DND-41 (cell line): ENCODE results near the gene THG1L.

Experiments used
- ATAC-seq: fragments of 200-7000 bp; cut with Tn5 transposase; 3 replicates; pipeline ENCODE4 v1.9.1; 2021; ENCODE audit warnings: low read depth; ENCODE audit not compliant: insufficient read depth
- DNase-seq: peaks from one replicate; pipeline ENCODE4 v3.0.0-alpha.2; 2020
- H2AFZ ChIP-seq: 2 replicates; pipeline ENCODE4 v1.6.0; 2012; ENCODE audit warnings: low read depth, low read length
- H3K27ac ChIP-seq: 2 replicates; pipeline ENCODE4 v1.5.1; 2012; ENCODE audit warnings: low read length, inconsistent platforms
- H3K27me3 ChIP-seq: fragments of 200-600 bp; sonication (generic); 2 replicates; pipeline ENCODE4 v1.6.0; 2012; ENCODE audit warnings: low read length, mild to moderate bottlenecking, inconsistent platforms; ENCODE audit not compliant: insufficient read depth, poor library complexity
- H3K36me3 ChIP-seq: 2 replicates; pipeline ENCODE4 v1.5.1; 2012; ENCODE audit warnings: low read length, inconsistent platforms; ENCODE audit not compliant: insufficient read depth
- H3K4me1 ChIP-seq: 2 replicates; pipeline ENCODE4 v1.5.1; 2012; ENCODE audit warnings: mild to moderate bottlenecking, low read length; ENCODE audit not compliant: insufficient read depth
- H3K4me2 ChIP-seq: 2 replicates; pipeline ENCODE4 v1.6.0; 2012; ENCODE audit warnings: mild to moderate bottlenecking, moderate library complexity, low read length, inconsistent platforms; ENCODE audit not compliant: insufficient read depth
- H3K4me3 ChIP-seq, 2 experiments: fragments of 200-600 bp in 1 of 2; shearing (Covaris generic) in 1 of 2; 2 replicates each; pipeline ENCODE4 v1.5.1; 2012 to 2016; ENCODE audit warnings: inconsistent platforms in 2 of 2, low read length in 2 of 2, mild to moderate bottlenecking in 2 of 2, low read depth in 1 of 2, moderate library complexity in 1 of 2
- H3K79me2 ChIP-seq: 2 replicates; pipeline ENCODE4 v1.6.0; 2012; ENCODE audit warnings: low read length, inconsistent platforms; ENCODE audit not compliant: insufficient read depth
- H3K9ac ChIP-seq: 2 replicates; pipeline ENCODE4 v1.6.0; 2012; ENCODE audit warnings: low read depth, mild to moderate bottlenecking, inconsistent platforms, low read length, moderate library complexity
- H3K9me3 ChIP-seq: 2 replicates; pipeline ENCODE4 v1.5.1; 2012; ENCODE audit warnings: low read length, moderate library complexity, mild to moderate bottlenecking, inconsistent platforms; ENCODE audit not compliant: insufficient read depth, severe bottlenecking
- H4K20me1 ChIP-seq: 2 replicates; pipeline ENCODE4 v1.6.0; 2012; ENCODE audit warnings: low read length; ENCODE audit not compliant: insufficient read depth
- EZH2 ChIP-seq: IDR thresholded peaks from 3 replicates; pipeline ENCODE4 v1.6.1; 2012; ENCODE audit warnings: borderline replicate concordance, low read depth, mild to moderate bottlenecking, moderate library complexity, low read length, inconsistent platforms; ENCODE audit not compliant: severe bottlenecking
- TF ChIP-seq, protein P1 (sequence below): IDR thresholded peaks from 2 replicates; pipeline ENCODE4 v1.5.1; 2012; ENCODE audit warnings: borderline replicate concordance, low read length, moderate library complexity, mild to moderate bottlenecking; ENCODE audit not compliant: poor library complexity, severe bottlenecking; ENCODE audit errors: extremely low read depth

The THG1L gene

DNA sequence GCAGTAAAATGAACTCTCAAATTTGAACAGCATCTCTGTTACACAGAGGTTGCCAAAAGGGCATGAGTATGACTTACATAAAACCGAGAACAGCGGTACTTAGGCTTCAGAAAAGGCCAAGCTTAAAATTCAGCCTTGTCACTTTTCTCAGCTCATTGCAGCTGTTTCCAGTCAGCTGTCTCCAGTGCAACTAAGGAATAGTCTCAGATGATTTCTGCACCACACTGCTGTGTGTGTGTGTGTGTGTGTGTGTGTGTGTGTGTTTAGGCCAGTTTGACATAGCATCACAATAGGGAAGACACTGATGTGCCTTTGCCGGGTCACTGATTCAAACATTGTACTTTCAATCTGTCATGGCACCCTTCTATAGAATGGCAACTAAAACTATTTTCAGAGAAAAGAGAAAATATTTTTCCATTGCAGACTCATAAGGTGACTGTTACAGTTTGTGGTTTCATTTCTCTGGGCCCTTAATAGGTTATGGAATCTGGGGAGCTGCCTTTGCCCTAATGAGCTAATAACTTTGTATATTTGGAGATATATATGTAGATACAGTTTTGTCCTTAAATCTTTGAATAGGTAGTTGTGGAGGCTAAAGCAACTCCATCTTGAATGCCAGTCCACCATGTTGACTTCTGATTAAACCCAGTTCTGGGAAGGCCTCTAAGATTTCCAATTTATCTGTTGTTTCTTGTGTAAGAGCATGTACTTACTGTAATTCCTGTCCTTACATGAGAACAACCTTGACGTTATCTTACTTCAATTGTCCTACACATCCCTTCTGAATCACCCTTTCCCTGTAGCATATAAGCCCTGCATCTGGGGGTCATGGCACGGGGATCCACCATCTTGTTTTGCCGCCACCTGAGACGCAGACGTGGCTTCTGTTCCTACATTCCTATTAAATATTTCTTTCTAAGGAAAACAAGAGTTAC, 16.8 kb downstream of the THG1L start:
- TF ChIP-seq EZH2: no peak
- TF ChIP-seq, protein P1, sequence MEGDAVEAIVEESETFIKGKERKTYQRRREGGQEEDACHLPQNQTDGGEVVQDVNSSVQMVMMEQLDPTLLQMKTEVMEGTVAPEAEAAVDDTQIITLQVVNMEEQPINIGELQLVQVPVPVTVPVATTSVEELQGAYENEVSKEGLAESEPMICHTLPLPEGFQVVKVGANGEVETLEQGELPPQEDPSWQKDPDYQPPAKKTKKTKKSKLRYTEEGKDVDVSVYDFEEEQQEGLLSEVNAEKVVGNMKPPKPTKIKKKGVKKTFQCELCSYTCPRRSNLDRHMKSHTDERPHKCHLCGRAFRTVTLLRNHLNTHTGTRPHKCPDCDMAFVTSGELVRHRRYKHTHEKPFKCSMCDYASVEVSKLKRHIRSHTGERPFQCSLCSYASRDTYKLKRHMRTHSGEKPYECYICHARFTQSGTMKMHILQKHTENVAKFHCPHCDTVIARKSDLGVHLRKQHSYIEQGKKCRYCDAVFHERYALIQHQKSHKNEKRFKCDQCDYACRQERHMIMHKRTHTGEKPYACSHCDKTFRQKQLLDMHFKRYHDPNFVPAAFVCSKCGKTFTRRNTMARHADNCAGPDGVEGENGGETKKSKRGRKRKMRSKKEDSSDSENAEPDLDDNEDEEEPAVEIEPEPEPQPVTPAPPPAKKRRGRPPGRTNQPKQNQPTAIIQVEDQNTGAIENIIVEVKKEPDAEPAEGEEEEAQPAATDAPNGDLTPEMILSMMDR: no peak
- Histone ChIP-seq H3K9ac (no peak overlapping the region), H4K20me1 (no peaks in the 10 kb centered on the region), H3K27ac (no peak overlapping the region), H3K4me3 (no peak overlapping the region), H3K27me3 (no peaks in the 10 kb centered on the region), H3K4me1 (peaks cover 17% of the 10 kb centered on the region), H3K9me3 (no peaks in the 10 kb centered on the region), H3K36me3 (peaks cover 15% of the 10 kb centered on the region), H2AFZ (no peak overlapping the region), H3K79me2 (peaks cover 24% of the 10 kb centered on the region), H3K4me2 (no peak overlapping the region)
- ATAC-seq (no peak), DNase-seq (no peak)

DNA sequence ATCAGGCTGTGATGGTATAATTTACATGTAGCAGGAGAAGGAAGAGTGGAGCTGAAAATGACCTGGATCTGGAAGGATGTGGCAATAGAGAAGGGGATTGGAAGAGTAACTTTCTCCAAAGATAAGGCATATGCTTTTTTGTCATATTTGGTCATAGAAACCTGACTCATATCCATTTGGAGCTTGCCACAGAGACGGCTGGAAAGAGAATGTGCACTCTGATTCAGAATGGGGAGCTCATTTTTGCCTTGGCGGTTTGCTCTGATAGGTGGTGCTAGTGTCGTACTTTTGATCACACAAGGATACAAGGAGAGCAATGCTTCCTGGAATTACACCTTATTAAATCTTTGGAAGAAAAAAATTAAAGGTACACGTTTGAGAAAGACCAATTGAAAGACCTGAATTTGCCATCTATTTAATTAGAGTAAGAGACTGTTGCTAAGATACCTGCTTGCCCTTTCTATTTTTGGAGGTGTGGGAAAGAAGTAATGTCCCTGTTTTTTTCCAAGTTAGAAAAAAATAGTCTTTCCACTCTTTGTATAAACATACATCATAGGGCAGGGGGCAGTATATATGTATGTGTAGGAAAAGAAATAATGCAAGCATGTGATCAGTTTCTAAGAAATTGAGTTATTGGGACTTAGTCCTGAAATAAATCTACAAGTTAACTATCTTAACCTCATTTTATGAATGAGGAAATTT, 17.7 kb downstream of the THG1L start:
- Histone ChIP-seq H3K4me1 (peaks cover 13% of the 10 kb centered on the region), H3K79me2 (peaks cover 24% of the 10 kb centered on the region), H3K9me3 (no peaks in the 10 kb centered on the region), H4K20me1 (no peaks in the 10 kb centered on the region), H3K4me2 (no peak overlapping the region), H3K9ac (no peak overlapping the region), H3K4me3 (no peak overlapping the region), H3K27ac (no peak overlapping the region), H3K27me3 (no peaks in the 10 kb centered on the region), H2AFZ (no peak overlapping the region), H3K36me3 (peaks cover 23% of the 10 kb centered on the region)
- DNase-seq (no peak), ATAC-seq (no peak)
- no peak for TF ChIP-seq EZH2
- TF ChIP-seq, protein P1: no peak

DNA sequence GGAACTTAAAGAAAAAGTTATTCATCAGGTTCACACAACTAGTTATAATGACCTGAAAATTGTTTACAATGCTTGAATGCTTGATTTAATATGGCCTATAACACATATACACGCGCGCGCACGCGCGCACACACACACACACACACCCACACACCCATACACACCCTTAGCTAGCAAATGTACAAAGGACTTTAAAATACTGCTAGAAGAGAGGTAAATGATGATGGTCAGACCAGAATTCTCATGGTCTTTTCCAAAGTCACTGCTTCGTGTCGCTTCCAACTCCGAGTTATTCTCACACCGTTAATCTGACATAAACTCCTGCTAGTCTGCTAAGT, 18.2 kb downstream of the THG1L start:
- Histone ChIP-seq H3K4me3 (no peak overlapping the region), H3K79me2 (peaks cover 19% of the 10 kb centered on the region), H3K4me2 (no peak overlapping the region), H3K9me3 (no peaks in the 10 kb centered on the region), H3K27me3 (no peaks in the 10 kb centered on the region), H3K36me3 (peaks cover 26% of the 10 kb centered on the region), H4K20me1 (no peaks in the 10 kb centered on the region), H3K9ac (no peak overlapping the region), H2AFZ (no peak overlapping the region), H3K27ac (no peak overlapping the region), H3K4me1 (peaks cover 9% of the 10 kb centered on the region)
- DNase-seq (no peak), ATAC-seq (no peak)
- TF ChIP-seq, protein P1: no peak
- no peak for TF ChIP-seq EZH2
